Ovary (tissue), 3 donors: ENCODE data around the gene DHRS4L2.

Experiments used
- CTCF ChIP-seq, 3 donors: fragments of 450-650 bp in 2 of 3; fragments of 200-600 bp in 1 of 3; IDR thresholded peaks; one replicate each; pipeline versions ENCODE4 v1.5.1 to v1.8.0; 2016 to 2022; ENCODE audit warnings: antibody characterized with exemption in 3 of 3, mild to moderate bottlenecking in 1 of 3
- EP300 ChIP-seq: sonication (generic); formaldehyde crosslinking; IDR thresholded peaks from one replicate; pipeline ENCODE4 v1.6.1; 2017; ENCODE audit warnings: antibody characterized with exemption
- POLR2A ChIP-seq: fragments of 450-650 bp; IDR thresholded peaks from one replicate; pipeline ENCODE4 v1.6.1; 2017; ENCODE audit warnings: antibody characterized with exemption, mild to moderate bottlenecking, moderate library complexity
- donor health status: DM: no; HTN: no; CAD: no.

- TF ChIP-seq CTCF (IDR thresholded peaks at IDR 0.05) (no peak), EP300 (no peak), POLR2A (no peak)
Observed at GRCh38 chr14:23942587-23942986, 46.1 kb upstream of the DHRS4L2 start.
